ENCODE measurements around the gene ZNF710.
"Not testable (repeated sequence)": the region's sequence is repeated elsewhere in the genome, so short reads cannot be mapped to it uniquely, and the experiment has no call there.

The ZNF710 gene

DNA sequence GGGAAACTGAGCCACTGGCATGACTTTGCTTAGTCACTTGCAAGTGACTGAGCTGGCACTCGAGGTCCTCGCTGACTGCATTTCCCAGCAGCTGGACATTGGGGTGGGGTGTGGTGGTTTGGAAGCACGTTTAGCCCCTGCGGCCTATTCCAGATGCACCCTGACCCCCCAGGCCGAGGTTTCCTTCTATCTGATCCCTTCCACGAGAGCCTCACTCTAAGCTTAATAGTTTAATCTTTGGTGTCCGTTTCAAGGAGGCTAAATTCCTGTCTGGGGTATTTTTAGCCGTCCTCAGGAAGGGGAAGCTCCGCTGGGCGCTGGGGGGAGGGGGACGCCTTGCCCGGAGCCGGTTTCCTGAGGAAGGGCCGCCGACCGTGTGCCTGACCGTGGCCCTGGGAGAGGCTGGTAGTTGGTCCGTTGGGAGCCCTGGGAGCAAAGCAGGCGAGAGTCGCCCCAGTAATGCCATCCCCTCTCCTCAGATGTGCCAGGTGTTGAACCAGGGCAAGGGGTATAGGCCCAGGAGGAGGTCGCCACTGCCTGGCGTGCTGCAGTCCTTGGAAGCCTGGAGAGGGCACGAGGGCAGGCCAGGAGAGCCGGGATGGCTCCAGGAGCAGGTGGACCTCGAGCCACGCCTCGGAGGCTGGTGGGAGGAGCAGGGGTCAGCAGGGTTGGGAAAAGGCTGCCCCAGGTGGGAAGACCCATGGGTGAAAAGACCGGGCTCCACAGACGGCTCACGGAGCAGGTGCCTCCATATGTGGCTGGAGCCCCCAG lies 64.0 kb downstream of the ZNF710 start:
- TF ChIP-seq, protein P1, sequence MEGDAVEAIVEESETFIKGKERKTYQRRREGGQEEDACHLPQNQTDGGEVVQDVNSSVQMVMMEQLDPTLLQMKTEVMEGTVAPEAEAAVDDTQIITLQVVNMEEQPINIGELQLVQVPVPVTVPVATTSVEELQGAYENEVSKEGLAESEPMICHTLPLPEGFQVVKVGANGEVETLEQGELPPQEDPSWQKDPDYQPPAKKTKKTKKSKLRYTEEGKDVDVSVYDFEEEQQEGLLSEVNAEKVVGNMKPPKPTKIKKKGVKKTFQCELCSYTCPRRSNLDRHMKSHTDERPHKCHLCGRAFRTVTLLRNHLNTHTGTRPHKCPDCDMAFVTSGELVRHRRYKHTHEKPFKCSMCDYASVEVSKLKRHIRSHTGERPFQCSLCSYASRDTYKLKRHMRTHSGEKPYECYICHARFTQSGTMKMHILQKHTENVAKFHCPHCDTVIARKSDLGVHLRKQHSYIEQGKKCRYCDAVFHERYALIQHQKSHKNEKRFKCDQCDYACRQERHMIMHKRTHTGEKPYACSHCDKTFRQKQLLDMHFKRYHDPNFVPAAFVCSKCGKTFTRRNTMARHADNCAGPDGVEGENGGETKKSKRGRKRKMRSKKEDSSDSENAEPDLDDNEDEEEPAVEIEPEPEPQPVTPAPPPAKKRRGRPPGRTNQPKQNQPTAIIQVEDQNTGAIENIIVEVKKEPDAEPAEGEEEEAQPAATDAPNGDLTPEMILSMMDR (conservative IDR thresholded peaks at IDR 0.05; ENCODE audit: low read length), result no peak
- H3K4me3 ChIP-seq (ENCODE audit: low read length), result no peak overlapping the region

DNA sequence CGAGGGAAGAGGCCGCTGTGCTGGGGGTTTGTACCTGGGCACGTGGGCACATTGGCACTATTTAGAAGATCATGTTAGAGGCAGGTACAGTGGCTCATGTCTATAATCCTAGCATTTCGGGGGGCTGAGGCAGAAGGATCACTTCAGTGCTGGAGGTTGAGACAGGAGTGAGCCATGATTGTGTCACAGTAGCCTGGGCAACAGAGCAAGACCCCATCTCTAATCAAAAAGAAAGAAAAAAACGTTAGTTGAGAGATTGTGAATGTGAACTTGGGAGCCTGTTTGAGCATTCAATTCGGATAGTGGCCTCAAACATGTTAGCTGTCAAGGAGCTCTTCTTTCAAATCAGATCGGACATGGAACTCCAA lies 64.5 kb downstream of the ZNF710 start:
- H3K4me3 ChIP-seq (ENCODE audit: low read length), result no peak overlapping the region
- TF ChIP-seq, protein P1 (conservative IDR thresholded peaks at IDR 0.05; ENCODE audit: low read length), result no peak
- DNase-seq (ENCODE audit: low read depth), result no peak

More for the DNA sequence above, 64.0 kb downstream of the ZNF710 start:
- DNase-seq (ENCODE audit: low read depth), result no peak

DNA sequence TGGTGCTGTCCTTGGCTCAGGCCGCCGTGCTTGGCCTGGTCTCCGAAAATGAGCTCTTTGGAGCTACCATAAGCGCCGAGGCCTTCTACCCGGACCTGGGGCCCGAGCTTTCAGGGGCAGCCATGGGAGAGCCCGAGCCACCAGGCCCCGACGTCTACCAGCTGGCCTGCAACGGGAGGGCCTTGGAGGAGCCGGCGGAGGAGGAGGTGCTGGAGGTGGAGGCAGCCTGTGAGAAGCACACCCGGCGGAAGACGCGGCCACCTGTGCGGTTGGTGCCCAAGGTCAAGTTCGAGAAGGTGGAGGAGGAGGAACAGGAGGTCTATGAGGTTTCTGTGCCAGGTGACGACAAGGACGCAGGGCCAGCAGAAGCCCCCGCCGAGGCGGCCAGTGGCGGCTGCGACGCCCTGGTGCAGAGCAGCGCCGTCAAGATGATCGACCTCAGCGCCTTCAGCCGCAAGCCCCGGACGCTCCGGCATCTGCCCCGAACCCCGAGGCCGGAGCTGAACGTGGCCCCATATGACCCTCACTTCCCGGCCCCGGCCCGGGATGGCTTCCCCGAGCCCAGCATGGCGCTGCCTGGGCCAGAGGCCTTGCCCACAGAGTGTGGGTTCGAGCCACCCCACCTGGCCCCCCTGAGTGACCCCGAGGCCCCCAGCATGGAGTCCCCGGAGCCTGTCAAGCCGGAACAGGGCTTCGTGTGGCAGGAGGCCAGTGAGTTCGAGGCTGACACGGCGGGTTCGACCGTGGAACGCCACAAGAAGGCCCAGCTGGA lies 66.2 kb downstream of the ZNF710 start:
- TF ChIP-seq, protein P1 (conservative IDR thresholded peaks at IDR 0.05; ENCODE audit: low read length), result no peak
- DNase-seq (ENCODE audit: low read depth), result no peak
- no peak overlapping the region for H3K4me3 ChIP-seq (ENCODE audit: low read length)

DNA sequence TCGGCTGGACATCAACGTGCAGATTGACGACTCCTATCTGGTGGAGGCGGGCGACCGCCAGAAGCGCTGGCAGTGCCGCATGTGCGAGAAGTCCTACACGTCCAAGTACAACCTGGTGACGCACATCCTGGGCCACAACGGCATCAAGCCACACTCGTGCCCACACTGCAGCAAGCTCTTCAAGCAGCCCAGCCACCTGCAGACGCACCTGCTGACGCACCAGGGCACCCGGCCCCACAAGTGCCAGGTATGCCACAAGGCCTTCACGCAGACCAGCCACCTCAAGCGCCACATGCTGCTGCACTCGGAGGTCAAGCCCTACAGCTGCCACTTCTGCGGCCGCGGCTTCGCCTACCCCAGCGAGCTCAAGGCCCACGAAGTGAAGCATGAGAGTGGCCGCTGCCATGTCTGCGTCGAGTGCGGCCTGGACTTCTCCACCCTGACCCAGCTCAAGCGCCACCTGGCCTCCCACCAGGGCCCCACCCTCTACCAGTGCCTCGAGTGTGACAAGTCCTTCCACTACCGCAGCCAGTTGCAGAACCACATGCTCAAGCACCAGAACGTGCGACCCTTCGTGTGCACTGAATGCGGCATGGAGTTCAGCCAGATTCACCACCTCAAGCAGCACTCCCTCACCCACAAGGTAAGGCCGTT lies 67.0 kb downstream of the ZNF710 start:
- no peak for DNase-seq (ENCODE audit: low read depth)

DNA sequence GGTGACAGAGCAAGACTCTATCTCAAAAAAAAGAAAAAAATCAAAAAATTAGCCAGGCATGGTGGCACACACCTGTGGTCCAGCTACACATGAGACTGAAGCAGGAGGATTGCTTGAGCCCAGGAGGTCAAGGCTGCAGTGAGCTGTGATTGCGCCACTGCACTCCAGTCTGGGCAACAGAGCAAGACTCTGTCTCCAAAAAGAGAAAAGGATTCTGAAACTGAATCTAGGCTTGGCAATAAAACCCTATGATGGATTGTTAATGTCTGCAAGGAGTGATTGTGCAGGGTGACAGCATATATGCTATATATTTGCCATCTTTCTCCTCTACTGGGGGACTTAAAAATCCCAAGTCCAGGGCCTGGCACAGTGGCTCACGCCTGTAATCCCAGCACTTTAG lies 69.5 kb downstream of the ZNF710 start:
- not testable (repeated sequence) for H3K4me3 ChIP-seq (ENCODE audit: low read length); DNase-seq (ENCODE audit: low read depth)

More for the DNA sequence above, 67.0 kb downstream of the ZNF710 start:
- H3K4me3 ChIP-seq (ENCODE audit: low read length), result no peak overlapping the region
- TF ChIP-seq, protein P1 (conservative IDR thresholded peaks at IDR 0.05; ENCODE audit: low read length), result no peak

DNA sequence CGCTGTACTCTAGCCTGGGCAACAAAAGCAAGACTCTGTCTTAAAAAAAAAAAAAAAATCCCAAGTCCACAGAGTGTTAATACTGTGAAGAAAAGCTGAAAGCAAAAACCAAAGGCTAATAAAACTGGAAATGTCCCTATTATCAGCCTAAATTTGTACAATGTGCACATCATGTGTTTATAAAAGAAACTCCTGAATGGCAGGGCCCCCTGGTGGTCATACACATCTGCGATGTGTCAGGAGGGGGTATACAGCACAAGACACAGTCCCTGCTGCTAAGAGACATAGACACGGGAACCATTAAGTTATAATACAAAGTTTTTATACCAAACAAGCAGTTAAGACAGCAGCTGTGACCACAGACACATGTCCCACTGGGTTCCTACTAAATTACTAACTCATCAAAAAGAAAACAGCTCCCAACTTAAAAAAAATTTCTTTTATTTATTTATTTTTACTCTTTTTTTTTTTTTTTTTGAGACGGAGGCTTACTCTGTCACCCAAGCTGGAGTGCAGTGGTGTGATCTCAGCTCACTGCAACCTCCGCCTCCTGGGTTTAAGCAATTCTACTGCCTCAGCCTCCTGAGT lies 70.2 kb downstream of the ZNF710 start:
- TF ChIP-seq, protein P1 (conservative IDR thresholded peaks at IDR 0.05; ENCODE audit: low read length), result peak; percentile 89
- DNase-seq (ENCODE audit: low read depth), result peak; percentile 83
- no peak overlapping the region for H3K4me3 ChIP-seq (ENCODE audit: low read length)

DNA sequence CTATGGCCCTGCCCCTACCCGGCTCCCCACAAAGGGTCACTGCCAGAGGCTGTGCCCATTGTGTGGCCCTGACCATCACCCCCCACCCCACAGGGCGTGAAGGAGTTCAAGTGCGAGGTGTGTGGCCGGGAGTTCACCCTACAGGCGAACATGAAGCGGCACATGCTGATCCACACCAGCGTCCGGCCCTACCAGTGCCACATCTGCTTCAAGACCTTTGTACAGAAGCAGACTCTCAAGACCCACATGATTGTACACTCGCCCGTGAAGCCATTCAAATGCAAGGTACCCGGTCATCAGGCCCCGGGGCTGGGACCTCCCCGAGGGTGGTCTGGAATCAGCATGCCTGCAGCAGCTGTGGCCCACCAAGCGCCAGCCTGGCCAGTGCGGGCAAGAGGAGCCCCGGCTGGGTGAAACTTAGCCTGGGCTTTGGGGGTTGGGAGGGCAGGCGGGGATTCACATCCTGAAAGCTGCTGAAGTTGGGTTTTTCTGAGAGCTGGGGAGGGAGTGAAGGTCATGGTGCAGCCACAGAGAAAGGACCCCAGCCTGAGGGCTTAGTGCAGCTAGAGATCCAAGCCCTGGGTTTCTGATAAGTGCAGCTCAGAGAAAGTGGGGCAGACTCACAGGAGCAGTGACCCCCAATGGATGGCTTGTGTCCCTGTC lies 72.0 kb downstream of the ZNF710 start:
- no peak overlapping the region for H3K4me3 ChIP-seq (ENCODE audit: low read length)
- TF ChIP-seq, protein P1 (conservative IDR thresholded peaks at IDR 0.05; ENCODE audit: low read length), result no peak
- DNase-seq (ENCODE audit: low read depth), result no peak
